ENCODE results near the gene ITPR2. TPM values are rescaled to one million over a fixed set of nuclear protein-coding genes. Genes with fewer than 3 reads are reported as not detected.

Gene ITPR2
- total and polyA plus RNA-seq, 2 of the 13 experiments (the other 11 are each of a cell fraction or from before 2014, with no cell fraction given) = 31.9 to 81.9 TPM

- FAIRE-seq = no peak
- Histone ChIP-seq H3K36me3 (replicated peaks in 1 of 2; ENCODE audit: control insufficient read depth in 1 of 2, insufficient read depth in 2 of 2, low read length in 2 of 2) (peaks cover 12 to 43% of the 10 kb centered on the region in 2 experiments), H3K9me3 (ENCODE audit: low read length) (no peaks in the 10 kb centered on the region), H3K27me3 (ENCODE audit: control insufficient read depth in 1 of 2, insufficient read depth in 2 of 2, low read length in 2 of 2) (no peaks in the 10 kb centered on the region), H3K79me2 (ENCODE audit: insufficient read depth, low read length) (no peaks in the 10 kb centered on the region), H2AFZ (ENCODE audit: low read length) (no peak overlapping the region), H3K4me2 (ENCODE audit: low read depth, low read length) (no peak overlapping the region), H3K4me1 (ENCODE audit: insufficient read depth, low read length) (no peaks in the 10 kb centered on the region), H3K4me3 (replicated peaks in 1 of 3; ENCODE audit: insufficient read depth in 1 of 3, low read depth in 2 of 3, low read length in 3 of 3) (no peak overlapping the region), H3K9ac (ENCODE audit: insufficient read depth, low read depth, low read length) (no peak overlapping the region), H3K27ac (ENCODE audit: extremely low read length, insufficient read depth, low read length) (no peak overlapping the region), H4K20me1 (ENCODE audit: insufficient read depth, low read length) (no peaks in the 10 kb centered on the region)
- TF ChIP-seq RFX3 (CRISPR knock-in tag; IDR thresholded peaks at IDR 0.05) (no peak), ADNP (CRISPR knock-in tag; IDR thresholded peaks at IDR 0.05) (no peak), HOXA9 (CRISPR knock-in tag; IDR thresholded peaks at IDR 0.05; ENCODE audit: borderline replicate concordance) (no peak), ARID4A (CRISPR knock-in tag; IDR thresholded peaks at IDR 0.05; ENCODE audit: borderline replicate concordance) (no peak), ZNF468 (CRISPR knock-in tag; IDR thresholded peaks at IDR 0.05) (no peak), ZKSCAN8 (CRISPR knock-in tag; IDR thresholded peaks at IDR 0.05; ENCODE audit: borderline replicate concordance) (no peak), DNMT1 (CRISPR knock-in tag; IDR thresholded peaks at IDR 0.05) (no peak), ZNF326 (CRISPR knock-in tag; IDR thresholded peaks at IDR 0.05; ENCODE audit: borderline replicate concordance) (no peak), ZMYM3 (CRISPR knock-in tag; IDR thresholded peaks at IDR 0.05) (no peak), ZNF44 (CRISPR knock-in tag; IDR thresholded peaks at IDR 0.05) (no peak), RBAK (CRISPR knock-in tag; IDR thresholded peaks at IDR 0.05) (no peak), MZF1 (CRISPR knock-in tag; IDR thresholded peaks at IDR 0.05; ENCODE audit: borderline replicate concordance) (no peak), ZBTB37 (CRISPR knock-in tag; IDR thresholded peaks at IDR 0.05) (no peak), U2AF2 (IDR thresholded peaks at IDR 0.05; ENCODE audit: low read depth, low read length) (no peak), ATF7-NPFF (CRISPR knock-in tag; IDR thresholded peaks at IDR 0.05; ENCODE audit: low read depth) (no peak)
- WGBS (ENCODE audit: low lambda C conversion rate) = 100% methylated on average over 1 of the region's 1 CpG
- no peak for DNase-seq (ENCODE audit: low spot score)
- intact Hi-C loops (cut with micrococcal nuclease; ENCODE audit: unreplicated experiment) = no loop called here
- no peak for ATAC-seq
- in situ Hi-C loops (cut with HindIII; ENCODE audit: extremely low pct_ligation_motif_present, low pct_unique_long_range_greater_than_20kb) = no loop called here
- no TSS peak for BruUV-seq (replicated peaks)
- ChIA-PET POLR2A (no interaction called here), CTCF (ENCODE audit: low intra/inter-chr PET ratio, low total read pairs) (no interaction called here)
Measured at GRCh38 chr12:26383041-26383440, 450.0 kb downstream of the ITPR2 start.
